ENCODE results near the gene FLOT1. TPM values are rescaled to one million over a fixed set of nuclear protein-coding genes. Genes with fewer than 3 reads are reported as not detected.
A peak's percentile ranks its signal among the peaks of the same experiment; 100 is the strongest.
"Not testable (repeated sequence)": the region's sequence is repeated elsewhere in the genome, so short reads cannot be mapped to it uniquely, and the experiment has no call there.

Gene FLOT1
- total RNA-seq, 2 experiments from 2014 or later: 155 to 188 TPM

GRCh38 chr6:30730601-30731435 is 11.7 kb downstream of the FLOT1 start:
- ChIA-PET POLR2A (interaction anchor here (0.6 to 1.3 kb wide), 13 partner anchors 9 to 349 kb away, joined by 3 to 11 read pairs (median 4); partner anchors contain the start of genes MDC1, MRPS18B and PPP1R10), CTCF (interaction anchor here (0.6 to 5.3 kb wide), 59 partner anchors 9 to 519 kb away, joined by 3 to 59 read pairs (median 4); partner anchors contain the start of genes DDR1, DHX16, MDC1 and MRPS18B)
- peak overlapping the region; percentile 51 for H3K4me3 Mint-ChIP-seq
- ATAC-seq (peak; percentile 75), DNase-seq (peak; percentile 94)
- no peaks in the 10 kb centered on the region for H3K27me3 Mint-ChIP-seq
- intact Hi-C loops (cut with DNase I, micrococcal nuclease): loop anchor here (1.0 to 10.0 kb wide), 5 partner anchors 52 to 356 kb away; partner anchors contain the start of gene ATAT1 (in 1 of the 2)
- no peaks in the 10 kb centered on the region for H3K9me3 Mint-ChIP-seq (ENCODE audit: low read depth)
- peaks cover 44% of the 10 kb centered on the region for H3K4me1 Mint-ChIP-seq
- peaks cover 59% of the 10 kb centered on the region for H3K36me3 Mint-ChIP-seq (ENCODE audit: low read depth)
- peak overlapping the region; percentile 65 for H3K27ac Mint-ChIP-seq

- Mint-ChIP-seq H3K36me3 (ENCODE audit: low read depth) (peaks cover 67% of the 10 kb centered on the region), H3K4me3 (no peak overlapping the region), H3K4me1 (peaks cover 49% of the 10 kb centered on the region), H3K27me3 (no peaks in the 10 kb centered on the region), H3K27ac (peak overlapping the region; percentile 53), H3K9me3 (ENCODE audit: low read depth) (no peaks in the 10 kb centered on the region)
- no peak for ATAC-seq
- intact Hi-C loops (cut with DNase I, micrococcal nuclease): no loop called here
- no peak for DNase-seq
- POLR2A ChIA-PET: interaction anchor here (0.6 to 0.9 kb wide), 5 partner anchors 23 to 377 kb away, joined by 3 to 8 read pairs (median 4); no protein-coding TSS in a partner anchor
- CTCF ChIA-PET: interaction anchor here (0.7 to 5.3 kb wide), 9 partner anchors 10 to 120 kb away, joined by 3 to 59 read pairs (median 4); partner anchors contain the start of gene DHX16
Observed at GRCh38 chr6:30727920-30728553, 14.4 kb downstream of the FLOT1 start.

- Mint-ChIP-seq H3K4me3 (no peak overlapping the region), H3K36me3 (ENCODE audit: low read depth) (peaks cover 69% of the 10 kb centered on the region)
- intact Hi-C loops (cut with DNase I, micrococcal nuclease): no loop called here
Observed at GRCh38 chr6:30726506-30727413, 15.7 kb downstream of the FLOT1 start.

GRCh38 chr6:30725713-30726505 is 16.6 kb downstream of the FLOT1 start:
- Mint-ChIP-seq H3K4me1 (peaks cover 41% of the 10 kb centered on the region), H3K4me3 (no peak overlapping the region), H3K9me3 (ENCODE audit: low read depth) (no peaks in the 10 kb centered on the region), H3K27me3 (no peaks in the 10 kb centered on the region), H3K36me3 (ENCODE audit: low read depth) (peaks cover 71% of the 10 kb centered on the region), H3K27ac (no peak overlapping the region)
- ATAC-seq (no peak), DNase-seq (no peak)
- intact Hi-C loops (cut with DNase I, micrococcal nuclease): no loop called here
- CTCF ChIA-PET: interaction anchor here (0.6 to 4.7 kb wide), 3 partner anchors 9 to 354 kb away, joined by 3 to 31 read pairs (median 9); no protein-coding TSS in a partner anchor
- POLR2A ChIA-PET: interaction anchor here (1.5 to 2.3 kb wide), 3 partner anchors 9 to 47 kb away, joined by 6 to 9 read pairs (median 6); partner anchors contain the start of gene MDC1

More at GRCh38 chr6:30726506-30727413, 15.7 kb downstream of the FLOT1 start:
- ChIA-PET POLR2A (interaction anchor here (0.6 to 1.8 kb wide), 3 partner anchors 10 to 45 kb away, joined by 4 to 6 read pairs (median 6); partner anchors contain the start of gene MDC1), CTCF (interaction anchor here (0.6 to 1.9 kb wide), 5 partner anchors 48 to 522 kb away, joined by 3 to 9 read pairs (median 3); no protein-coding TSS in a partner anchor)
- Mint-ChIP-seq H3K9me3 (ENCODE audit: low read depth) (no peaks in the 10 kb centered on the region), H3K27ac (peak overlapping the region; percentile 60), H3K27me3 (no peaks in the 10 kb centered on the region), H3K4me1 (peaks cover 48% of the 10 kb centered on the region)
- ATAC-seq (no peak), DNase-seq (no peak)

- intact Hi-C loops (cut with DNase I, micrococcal nuclease): loop anchor here (5.0 kb wide), 2 partner anchors 233 to 677 kb away; partner anchors contain the start of gene MICA (in 1 of the 2)
Observed at GRCh38 chr6:30724906-30725667, 17.4 kb downstream of the FLOT1 start.

GRCh38 chr6:30723843-30724741 is 18.4 kb downstream of the FLOT1 start:
- not testable (repeated sequence) for ATAC-seq

More at GRCh38 chr6:30724906-30725667, 17.4 kb downstream of the FLOT1 start:
- ATAC-seq: no peak
- Mint-ChIP-seq H3K4me1 (peaks cover 33% of the 10 kb centered on the region), H3K9me3 (ENCODE audit: low read depth) (no peaks in the 10 kb centered on the region), H3K36me3 (ENCODE audit: low read depth) (peaks cover 71% of the 10 kb centered on the region), H3K4me3 (peak overlapping the region; percentile 44), H3K27ac (peak overlapping the region; percentile 74), H3K27me3 (no peaks in the 10 kb centered on the region)
- ChIA-PET CTCF (interaction anchor here (0.5 to 4.7 kb wide), 4 partner anchors 10 to 101 kb away, joined by 3 to 97 read pairs (median 17); no protein-coding TSS in a partner anchor), POLR2A (interaction anchor here (1.5 to 2.3 kb wide), 3 partner anchors 8 to 46 kb away, joined by 6 to 9 read pairs (median 6); partner anchors contain the start of gene MDC1)
- no peak for DNase-seq

GRCh38 chr6:30723159-30723842 is 19.2 kb downstream of the FLOT1 start:
- Mint-ChIP-seq H3K27ac (peak overlapping the region; percentile 92), H3K36me3 (ENCODE audit: low read depth) (peaks cover 65% of the 10 kb centered on the region), H3K4me1 (peaks cover 42% of the 10 kb centered on the region), H3K4me3 (peak overlapping the region; percentile 98)
- intact Hi-C loops (cut with DNase I, micrococcal nuclease): loop anchor here (2.0 to 5.0 kb wide), 3 partner anchors 231 to 679 kb away; partner anchors contain the start of gene MICA (in 1 of the 2)
- not testable (repeated sequence) for DNase-seq; H3K27me3 Mint-ChIP-seq; H3K9me3 Mint-ChIP-seq (ENCODE audit: low read depth); ATAC-seq
- CTCF ChIA-PET: interaction anchor here (0.6 to 4.7 kb wide), 24 partner anchors 8 to 166 kb away, joined by 3 to 97 read pairs (median 4); partner anchors contain the start of genes ATAT1, DHX16 and PRR3
- POLR2A ChIA-PET: interaction anchor here (0.5 to 2.7 kb wide), 7 partner anchors 12 to 328 kb away, joined by 3 to 18 read pairs (median 4); no protein-coding TSS in a partner anchor

More at GRCh38 chr6:30723843-30724741, 18.4 kb downstream of the FLOT1 start:
- intact Hi-C loops (cut with DNase I, micrococcal nuclease): loop anchor here (2.0 to 5.0 kb wide), 3 partner anchors 232 to 678 kb away; partner anchors contain the start of gene MICA (in 1 of the 2)
- Mint-ChIP-seq H3K4me3 (peak overlapping the region; percentile 98), H3K4me1 (peaks cover 35% of the 10 kb centered on the region), H3K36me3 (ENCODE audit: low read depth) (peaks cover 65% of the 10 kb centered on the region), H3K27ac (peak overlapping the region; percentile 92)
- H3K9me3 Mint-ChIP-seq (ENCODE audit: low read depth); H3K27me3 Mint-ChIP-seq; DNase-seq: not testable (repeated sequence)
- CTCF ChIA-PET: interaction anchor here (0.5 to 4.7 kb wide), 14 partner anchors 11 to 167 kb away, joined by 3 to 97 read pairs (median 4); partner anchors contain the start of genes ATAT1, DHX16 and PRR3
- POLR2A ChIA-PET: interaction anchor here (0.5 to 2.7 kb wide), 6 partner anchors 11 to 327 kb away, joined by 3 to 9 read pairs (median 4); no protein-coding TSS in a partner anchor

All from activated CD4-positive, alpha-beta T cell treated with anti-CD3 and anti-CD28 coated beads for 36 hours (primary cell).